C4-2B (cell line): Measurements from ENCODE around the gene AIG1.
"Not testable (repeated sequence)": the region's sequence is repeated elsewhere in the genome, so short reads cannot be mapped to it uniquely, and the experiment has no call there.

Source experiments
- H3K27ac ChIP-seq: fragments of 450-650 bp; 2 replicates; pipeline ENCODE4 v1.5.1; 2017
- CTCF ChIP-seq: fragments of 450-650 bp; conservative IDR thresholded peaks from 2 replicates; pipeline ENCODE4 v1.5.1; 2017; ENCODE audit warnings: mild to moderate bottlenecking
- ZFX ChIP-seq: fragments of 450-650 bp; IDR thresholded peaks from 2 replicates; pipeline ENCODE4 v1.6.1; 2017

Gene AIG1

GRCh38 chr6:143298071-143298470 lies 237.4 kb downstream of the AIG1 start:
- H3K27ac ChIP-seq: no peak overlapping the region
- TF ChIP-seq ZFX: no peak
- no peak for TF ChIP-seq CTCF

GRCh38 chr6:143299253-143300166 lies 238.8 kb downstream of the AIG1 start:
- TF ChIP-seq CTCF: no peak
- TF ChIP-seq ZFX: no peak
- no peak overlapping the region for H3K27ac ChIP-seq

- H3K27ac ChIP-seq: no peak overlapping the region
- TF ChIP-seq CTCF (no peak), ZFX (no peak)
Measured at GRCh38 chr6:143301188-143301587, 240.5 kb downstream of the AIG1 start.

GRCh38 chr6:143307760-143308159 lies 247.1 kb downstream of the AIG1 start:
- H3K27ac ChIP-seq: not testable (repeated sequence)

GRCh38 chr6:143313163-143313562 lies 252.5 kb downstream of the AIG1 start:
- no peak for TF ChIP-seq ZFX
- TF ChIP-seq CTCF: no peak
- no peak overlapping the region for H3K27ac ChIP-seq

GRCh38 chr6:143321491-143322086 lies 260.9 kb downstream of the AIG1 start:
- TF ChIP-seq ZFX: no peak
- TF ChIP-seq CTCF: no peak
- no peak overlapping the region for H3K27ac ChIP-seq

GRCh38 chr6:143322386-143322785 lies 261.7 kb downstream of the AIG1 start:
- no peak overlapping the region for H3K27ac ChIP-seq
- TF ChIP-seq CTCF (no peak), ZFX (no peak)
